ENCODE results near the gene WASHC2C.
"Not testable (repeated sequence)": the region's sequence is repeated elsewhere in the genome, so short reads cannot be mapped to it uniquely, and the experiment has no call there.

The WASHC2C gene

DNA sequence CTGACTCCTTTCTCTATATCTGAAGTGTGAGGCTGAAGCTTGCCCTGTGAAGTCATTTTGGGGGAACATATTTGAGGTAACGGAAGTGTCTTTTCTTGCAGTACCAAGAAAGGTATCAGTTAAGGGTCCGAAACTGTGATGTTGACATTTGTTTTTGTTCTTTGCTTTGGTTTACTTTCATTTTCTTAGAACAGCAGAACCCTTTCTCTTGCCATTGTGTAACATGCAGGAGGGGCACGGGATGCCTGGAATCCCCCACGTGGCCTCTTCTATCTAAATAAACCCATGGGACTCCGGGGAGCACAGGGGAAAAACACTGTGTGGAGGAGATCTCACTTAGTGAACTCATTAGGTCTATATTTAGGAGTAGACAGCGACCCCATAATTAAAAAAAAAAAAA, 34.6 kb downstream of the WASHC2C start:
- not testable (repeated sequence) for DNase-seq (ENCODE audit: low spot score)

DNA sequence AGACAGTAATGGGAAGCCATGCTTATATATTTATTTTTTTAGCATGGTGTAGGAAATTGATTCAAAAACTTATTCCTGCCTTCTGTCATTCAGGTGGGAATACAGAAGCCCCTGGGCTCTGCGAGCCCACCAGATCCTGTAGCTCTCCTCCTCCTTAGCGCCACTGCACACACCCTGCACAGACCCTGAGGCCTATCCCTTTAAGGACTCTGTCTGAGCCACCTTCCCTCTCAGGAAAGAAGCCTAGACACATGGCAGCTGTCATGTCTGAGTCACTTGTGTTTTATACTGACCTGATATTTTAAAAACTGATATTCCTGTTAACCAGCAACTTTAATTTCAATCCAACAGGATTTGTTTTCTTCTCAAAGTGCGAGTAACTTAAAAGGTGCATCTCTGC, 36.0 kb downstream of the WASHC2C start:
- DNase-seq (ENCODE audit: low spot score): not testable (repeated sequence)

DNA sequence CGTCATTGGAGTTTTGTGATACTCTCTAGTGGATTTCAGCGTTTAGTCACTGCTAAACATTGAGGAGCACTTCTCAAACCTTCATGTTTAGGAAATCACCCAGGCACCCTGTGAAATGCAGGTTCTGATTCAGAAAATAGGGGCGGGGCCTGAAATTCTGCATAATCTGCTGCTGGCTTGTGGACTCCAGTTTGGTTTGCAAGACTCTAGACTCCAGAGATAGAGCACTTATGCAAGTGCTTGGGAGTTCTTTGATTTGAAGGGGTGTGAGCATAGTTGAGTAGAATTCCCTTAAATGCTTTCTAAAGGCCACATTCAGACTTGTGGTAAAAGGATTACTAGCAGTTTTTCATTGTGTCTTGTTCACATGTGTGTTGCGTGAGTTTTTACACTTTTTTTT, 41.3 kb downstream of the WASHC2C start:
- not testable (repeated sequence) for DNase-seq (ENCODE audit: low spot score)

DNA sequence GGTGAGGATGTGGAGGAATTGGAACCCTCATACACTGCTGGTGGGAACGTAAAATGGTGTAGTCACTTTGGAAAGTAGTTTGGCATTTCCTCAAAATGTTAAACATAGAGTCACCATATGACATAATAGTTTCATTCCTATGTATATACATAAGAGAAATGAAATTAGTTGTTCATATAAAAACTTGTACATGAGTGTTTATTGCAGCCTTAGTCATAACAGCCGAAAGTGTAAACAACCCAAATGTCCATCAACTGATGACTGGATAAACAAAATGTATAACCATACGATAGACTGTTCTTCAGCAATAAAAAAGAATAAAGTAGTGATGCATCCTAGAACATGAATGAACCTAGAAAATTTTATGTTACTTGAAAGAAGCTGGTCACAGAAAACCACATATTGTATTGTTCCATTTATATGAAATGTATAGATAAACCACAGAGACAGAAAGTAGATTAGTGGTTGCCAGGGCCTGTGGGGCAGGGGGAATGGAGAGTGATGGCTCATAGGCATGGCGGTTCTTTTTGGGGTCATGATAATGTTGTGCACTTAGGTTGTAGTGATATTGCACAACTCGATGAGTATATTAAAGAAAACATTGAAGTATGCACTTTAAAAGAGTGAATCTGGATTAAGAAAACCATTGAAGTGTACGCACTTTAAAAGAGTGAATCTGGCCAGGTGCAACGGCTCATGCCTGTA, 44.8 kb downstream of the WASHC2C start:
- DNase-seq (ENCODE audit: low spot score): not testable (repeated sequence)

DNA sequence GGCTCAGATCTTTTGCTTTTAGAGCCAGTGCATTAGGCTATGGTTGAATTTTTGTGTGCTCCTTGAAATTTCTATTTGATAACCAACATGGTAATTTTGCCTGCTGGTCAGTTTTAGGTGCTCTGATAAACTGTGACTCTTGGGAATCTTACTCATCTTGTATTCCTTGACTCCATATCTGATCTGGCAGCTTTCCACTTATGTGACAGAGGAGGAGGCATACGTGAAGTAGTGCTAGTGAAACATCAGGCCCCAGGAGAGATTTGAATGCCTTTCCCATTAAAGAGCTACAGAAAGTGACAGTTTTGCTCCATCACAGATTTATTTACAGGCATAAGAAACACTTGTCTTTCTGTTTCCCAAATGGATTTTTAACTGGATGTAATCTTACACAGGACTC, 59.2 kb downstream of the WASHC2C start:
- not testable (repeated sequence) for DNase-seq (ENCODE audit: low spot score)

DNA sequence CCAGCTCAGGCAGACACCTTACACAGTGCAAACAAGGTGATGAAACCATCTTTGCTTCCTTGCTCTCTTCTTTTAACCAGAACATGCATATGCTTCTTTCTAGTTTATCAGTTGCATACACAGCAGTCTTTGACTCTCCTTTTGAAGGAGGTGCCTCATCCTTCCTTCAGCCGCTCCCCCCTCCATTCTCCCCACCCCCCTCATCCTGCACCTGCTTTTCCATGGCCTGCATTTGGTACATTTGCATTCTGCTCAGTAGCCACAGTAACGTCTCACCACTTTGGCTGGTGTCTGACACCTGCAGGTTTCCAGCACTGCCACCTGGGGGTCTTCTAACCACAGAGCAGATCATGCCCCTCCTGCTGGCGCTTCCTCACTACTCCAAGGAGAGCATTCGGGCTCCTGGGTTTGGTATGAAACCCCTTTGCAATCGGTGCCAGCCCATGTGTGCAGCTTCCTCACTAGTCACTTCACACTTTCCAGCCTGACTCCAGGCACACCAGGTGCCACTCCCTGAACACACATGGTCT, 60.2 kb downstream of the WASHC2C start:
- not testable (repeated sequence) for DNase-seq (ENCODE audit: low spot score)

DNA sequence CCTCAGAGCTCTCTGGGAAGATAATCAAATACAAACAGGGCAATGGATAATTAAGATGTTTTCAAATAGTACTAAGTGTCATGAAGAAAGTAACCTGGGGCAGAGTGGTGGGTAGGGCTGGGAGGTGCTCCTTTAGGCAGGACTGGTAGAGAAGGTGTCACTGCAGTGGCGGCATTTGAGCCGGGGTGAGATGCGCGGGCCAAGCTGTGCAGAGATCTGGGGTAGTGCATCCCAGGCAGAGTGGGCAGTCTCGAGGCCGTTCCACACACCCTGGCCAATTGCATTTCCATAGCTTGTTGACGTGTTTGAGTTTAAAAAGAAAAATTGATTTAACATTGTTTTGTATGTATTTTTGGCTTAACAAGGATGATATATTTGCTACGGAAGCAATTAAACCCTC, 62.9 kb downstream of the WASHC2C start:
- DNase-seq (ENCODE audit: low spot score): not testable (repeated sequence)

DNA sequence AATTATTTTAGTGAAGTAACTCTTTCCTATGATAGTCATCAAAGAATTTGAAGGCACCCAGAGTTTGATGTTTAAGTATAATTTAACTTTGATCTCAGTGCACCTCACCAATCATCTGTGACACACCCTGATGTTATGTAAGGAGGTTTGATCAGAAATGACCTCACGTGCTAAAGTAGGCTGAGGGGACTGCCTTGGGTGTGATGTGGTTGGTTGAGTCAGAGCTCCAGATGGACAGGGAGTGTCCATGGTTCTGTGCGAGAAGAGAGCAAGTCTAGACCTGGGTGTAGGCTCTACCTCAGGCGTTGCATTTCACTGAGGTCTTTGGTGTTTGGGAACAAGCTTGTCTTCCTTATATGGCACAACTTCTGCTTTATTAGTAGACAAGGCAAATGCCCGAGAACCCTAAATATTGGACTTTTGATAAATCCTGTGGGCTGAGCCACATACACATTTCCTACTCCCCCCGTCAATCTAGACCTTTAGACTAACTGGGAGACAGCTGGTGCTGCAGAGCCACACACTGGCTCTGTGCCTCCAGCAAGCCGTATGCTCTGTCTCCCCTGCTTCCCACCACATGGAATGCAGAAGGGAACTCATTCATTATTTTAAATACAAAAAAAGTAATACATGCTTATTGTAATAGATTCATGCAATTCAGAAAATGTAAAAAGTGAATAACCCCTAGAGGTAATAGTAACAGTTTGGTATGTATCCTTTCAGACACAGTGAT, 63.8 kb downstream of the WASHC2C start:
- DNase-seq (ENCODE audit: low spot score): not testable (repeated sequence)

DNA sequence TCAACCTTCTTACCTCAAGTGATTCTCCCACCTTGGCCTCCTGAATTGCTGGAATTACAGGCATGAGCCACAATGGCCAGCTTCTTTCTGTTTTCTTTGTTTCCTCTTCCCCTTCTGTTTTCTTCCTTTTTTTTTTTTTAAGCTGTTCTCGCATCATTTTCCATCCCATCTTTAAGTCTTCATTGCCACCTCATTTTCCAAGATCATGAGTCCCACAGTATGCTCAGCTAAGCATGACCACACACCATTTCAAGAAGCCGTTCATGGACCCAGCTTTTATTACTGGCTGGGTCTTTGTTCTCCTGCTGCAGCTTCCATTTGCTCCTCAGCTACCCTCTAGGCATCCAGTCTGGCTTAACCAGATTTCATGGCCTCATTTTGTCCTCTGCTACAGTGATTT, 67.7 kb downstream of the WASHC2C start:
- DNase-seq (ENCODE audit: low spot score): not testable (repeated sequence)

DNA sequence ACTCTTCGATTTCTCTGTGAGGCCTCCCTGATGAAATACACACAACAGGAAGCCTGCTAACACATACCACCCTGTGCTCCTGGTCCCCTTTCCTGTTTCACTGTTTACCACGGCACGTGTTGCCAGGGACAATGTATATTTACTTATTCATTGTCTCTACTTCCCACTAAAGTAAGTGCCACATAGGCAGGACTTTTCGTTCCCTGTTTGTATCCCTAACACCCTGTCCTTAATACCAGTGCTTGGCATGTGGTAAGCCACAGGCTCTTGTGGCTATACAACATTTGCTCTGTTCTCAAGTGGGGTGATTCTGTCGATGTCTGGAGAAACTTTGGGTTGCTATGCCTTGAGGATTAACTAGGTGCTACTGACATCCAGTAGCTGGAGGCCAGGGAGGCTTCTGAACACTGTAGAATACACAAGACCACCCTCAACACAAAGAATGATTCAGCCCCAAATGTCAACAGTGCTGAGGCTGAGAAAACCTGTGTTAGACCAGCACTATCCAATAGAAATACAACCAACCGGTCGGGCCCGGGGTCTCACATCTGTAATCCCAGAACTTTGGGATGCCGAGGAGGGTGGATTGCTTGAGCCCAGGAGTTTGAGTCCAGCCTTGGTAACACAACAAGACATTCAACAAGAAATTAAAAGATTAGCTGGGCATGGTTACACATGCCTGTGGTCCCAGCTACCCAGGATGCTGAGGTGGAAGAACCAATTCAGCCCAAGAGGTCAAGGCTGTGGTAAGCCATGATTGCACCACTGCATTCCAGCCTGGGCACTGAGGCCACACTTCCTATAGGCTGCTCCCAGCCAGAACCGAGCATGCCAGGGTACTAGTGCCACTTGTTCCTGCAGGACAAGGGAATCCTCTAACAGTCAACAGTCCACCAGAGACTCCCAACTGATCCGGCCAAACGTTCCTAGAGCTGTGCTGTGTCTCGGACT, 76.3 kb downstream of the WASHC2C start:
- not testable (repeated sequence) for DNase-seq (ENCODE audit: low spot score)

DNA sequence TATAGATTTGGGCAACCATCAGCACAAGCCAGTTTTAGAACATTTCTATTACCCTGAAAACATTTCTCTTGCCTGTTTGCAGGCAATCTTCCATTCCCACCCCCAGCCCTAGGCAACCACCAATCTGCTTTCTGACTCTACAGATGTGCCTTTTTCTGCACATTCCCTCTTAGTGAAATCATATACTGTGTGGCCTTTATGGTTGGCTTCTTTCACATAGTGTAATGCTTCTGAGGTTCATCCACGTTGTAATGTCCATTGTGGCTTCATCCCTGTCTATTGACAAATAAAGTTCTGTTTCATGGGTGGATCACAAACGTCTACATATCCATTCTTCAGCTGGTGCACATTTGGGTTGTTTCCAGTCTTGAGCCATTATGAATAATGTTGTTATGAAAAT, 77.9 kb downstream of the WASHC2C start:
- not testable (repeated sequence) for DNase-seq (ENCODE audit: low spot score)

DNA sequence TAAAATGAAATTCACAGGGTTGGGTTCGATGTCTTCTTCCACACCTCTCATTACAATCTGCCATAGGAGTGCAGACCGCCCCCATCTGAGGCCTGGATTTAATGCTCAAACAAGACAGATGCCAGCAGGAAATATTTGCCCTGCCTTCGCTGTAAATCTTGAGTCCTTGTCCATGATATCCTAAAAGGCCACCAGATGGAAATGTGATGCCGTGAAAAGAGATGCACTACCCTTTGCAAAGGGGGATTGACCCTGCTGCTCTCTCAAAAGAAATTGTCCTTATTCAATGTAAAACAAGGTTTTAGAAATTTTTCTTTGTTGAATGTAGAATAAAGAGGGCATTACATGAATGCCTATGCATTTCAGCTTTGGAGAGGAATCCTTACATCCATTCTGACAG, 82.8 kb downstream of the WASHC2C start:
- no peak for DNase-seq (ENCODE audit: low spot score)

DNA sequence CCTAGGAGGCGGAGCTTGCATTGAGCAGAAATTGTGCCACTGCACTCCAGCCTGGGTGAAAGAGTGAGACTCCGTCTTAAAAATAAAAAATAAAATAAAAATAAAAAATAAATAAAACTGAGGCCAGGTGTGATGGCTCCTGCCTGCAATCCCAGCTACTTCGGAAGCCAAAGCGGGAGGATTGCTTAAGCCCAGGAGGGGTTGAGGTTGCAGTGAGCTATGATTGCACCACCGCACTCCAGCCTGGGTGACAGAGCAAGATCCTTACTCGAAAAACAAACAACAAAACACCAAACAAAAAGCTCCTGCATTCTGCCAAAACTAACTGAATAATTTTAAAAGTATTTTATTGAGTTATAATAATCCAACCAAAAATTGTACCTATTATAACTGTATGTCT, 84.0 kb downstream of the WASHC2C start:
- no peak for DNase-seq (ENCODE audit: low spot score)

DNA sequence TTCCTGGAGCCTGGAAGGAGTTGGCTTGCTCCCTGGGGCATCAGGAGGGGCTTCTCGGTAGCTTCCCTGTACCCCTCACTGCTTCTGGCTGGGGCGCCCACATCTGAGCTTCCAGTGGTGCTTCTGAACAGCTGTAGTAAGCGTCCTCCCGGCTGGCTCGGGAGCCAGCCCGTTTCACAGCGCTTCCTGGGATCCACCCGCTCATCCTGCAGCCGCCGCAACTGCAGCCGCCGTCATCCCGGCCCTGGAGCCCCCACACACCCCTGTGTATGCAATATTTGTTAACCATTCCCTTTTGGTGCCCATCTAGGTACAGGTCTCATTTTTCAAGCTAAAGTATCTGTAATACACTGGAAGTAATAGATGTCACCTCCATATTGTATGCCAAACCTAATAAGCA, 85.9 kb downstream of the WASHC2C start:
- DNase-seq (ENCODE audit: low spot score): not testable (repeated sequence)

DNA sequence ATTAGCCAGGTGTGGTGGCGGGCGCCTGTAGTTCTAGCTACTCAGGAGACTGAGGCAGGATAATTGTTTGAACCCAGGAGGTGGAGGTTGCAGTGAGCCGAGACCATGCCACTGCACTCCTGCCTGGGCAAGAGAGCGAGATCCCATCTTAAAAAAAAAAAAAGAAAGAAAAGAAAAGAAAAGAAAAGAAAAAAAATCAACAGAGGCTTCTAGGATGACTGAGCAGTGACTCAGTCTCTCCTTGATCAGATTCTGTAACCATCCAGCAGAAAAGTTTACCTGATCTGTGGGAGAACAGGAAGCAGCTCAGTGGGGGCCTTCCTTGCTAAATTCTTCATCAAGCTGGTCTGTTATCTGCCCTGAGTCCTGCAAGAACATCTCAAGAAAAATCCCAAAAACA, 87.1 kb downstream of the WASHC2C start:
- not testable (repeated sequence) for DNase-seq (ENCODE audit: low spot score)

DNA sequence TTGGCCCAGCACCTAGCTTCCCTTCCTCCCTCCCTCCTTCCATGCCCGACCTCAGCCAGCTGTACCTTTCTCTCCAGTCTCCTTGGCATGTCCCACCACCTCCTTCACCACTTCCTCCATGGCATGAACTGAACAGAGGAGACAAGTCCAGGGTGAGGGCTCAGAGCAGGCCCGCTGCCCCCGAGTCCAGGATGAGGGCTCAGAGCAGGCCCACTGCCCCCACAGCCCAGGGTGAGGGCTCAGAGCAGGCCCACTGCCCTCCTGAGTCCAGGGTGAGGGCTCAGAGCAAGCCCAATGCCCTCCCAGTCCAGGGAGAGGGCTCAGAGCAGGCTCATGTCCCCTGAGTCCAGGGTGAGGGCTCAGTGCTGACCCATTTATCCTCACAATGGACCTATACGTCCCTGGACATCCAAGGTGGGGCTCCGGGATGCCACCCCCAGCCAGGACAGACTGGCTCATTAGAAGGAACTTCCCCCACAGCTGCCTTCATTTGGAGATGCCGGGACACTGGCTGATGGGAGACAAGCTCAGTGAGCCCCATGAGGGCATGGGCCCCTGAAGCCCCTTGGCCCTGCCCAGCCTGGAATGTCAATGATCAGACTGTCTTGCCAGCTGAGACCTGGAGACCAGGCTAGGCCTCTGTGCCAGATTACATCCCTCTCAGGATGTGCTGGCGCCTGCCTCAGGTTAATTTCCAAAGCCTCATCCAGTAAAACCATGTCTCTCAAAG, 90.2 kb downstream of the WASHC2C start:
- DNase-seq (ENCODE audit: low spot score): no peak

DNA sequence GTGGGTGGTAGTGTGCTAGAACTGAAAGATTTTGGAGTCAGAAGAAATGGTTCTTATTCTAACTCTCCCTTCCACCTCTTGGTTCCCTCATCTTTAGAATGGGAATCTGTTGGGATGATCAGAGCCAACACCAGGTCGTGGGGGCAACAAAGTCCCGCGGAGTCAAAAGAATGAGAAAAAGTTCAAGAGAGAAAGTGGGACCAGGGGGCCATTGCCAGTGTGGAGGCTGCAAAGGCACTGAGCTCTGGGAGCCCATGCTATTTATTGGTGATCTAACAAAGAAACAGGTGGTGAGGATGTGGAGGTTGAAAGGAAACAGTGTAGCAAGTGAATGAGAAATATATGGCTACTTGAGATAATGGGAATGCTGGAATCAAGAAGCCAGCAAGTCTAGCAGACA, 90.8 kb downstream of the WASHC2C start:
- DNase-seq (ENCODE audit: low spot score): no peak

DNA sequence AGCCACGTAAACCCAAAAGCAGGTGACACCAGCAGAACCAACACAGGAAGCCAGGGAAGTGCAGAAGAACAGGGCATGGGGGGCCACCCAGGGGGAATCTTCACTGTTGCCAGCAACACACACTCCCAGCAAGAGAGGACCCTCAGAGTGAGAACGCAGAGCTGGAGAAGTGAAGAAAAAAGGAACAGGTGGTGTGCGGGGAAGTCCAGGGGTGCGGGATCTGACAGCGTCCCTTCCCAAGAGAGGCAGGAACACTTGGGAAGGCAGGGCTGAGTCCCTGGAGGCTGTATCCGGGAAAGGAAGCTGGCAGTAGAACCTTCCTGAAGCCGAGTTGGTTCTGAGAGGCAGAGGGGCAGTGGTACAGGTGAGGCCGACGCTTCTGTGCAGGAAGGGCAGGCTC, 92.5 kb downstream of the WASHC2C start:
- DNase-seq (ENCODE audit: low spot score): no peak

DNA sequence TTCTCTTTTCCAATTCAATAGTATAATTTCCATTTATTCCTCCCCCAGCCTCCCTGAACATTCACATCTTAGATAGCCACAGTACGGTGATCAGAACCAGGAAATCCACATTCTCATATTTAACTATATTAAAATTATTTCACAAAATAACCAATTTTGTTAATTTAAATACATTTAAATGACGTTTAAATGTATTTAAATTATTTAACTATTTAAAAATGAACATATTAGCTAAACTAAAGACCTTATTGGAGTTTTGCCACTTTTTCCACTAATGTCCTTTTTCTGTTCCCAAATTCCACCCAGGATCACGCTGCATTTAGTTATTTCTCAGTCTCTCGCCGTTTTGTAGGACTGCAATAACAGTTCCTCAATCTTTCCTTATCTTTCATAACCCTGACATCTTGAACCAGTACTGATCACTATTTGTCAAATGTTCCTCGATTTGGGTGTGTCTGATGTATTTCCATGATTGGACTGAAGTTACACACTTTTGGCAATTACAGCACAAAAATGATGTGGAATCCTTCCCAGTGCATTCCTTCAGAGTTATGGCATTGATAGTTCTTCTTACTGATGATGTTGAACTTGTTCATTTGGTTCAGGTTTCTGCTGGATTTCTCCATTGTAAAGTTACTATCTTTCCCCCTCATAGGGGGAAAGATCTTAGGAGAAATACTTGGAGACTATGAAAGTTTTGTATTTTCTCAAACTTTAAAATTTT, 93.2 kb downstream of the WASHC2C start:
- not testable (repeated sequence) for DNase-seq (ENCODE audit: low spot score)

DNA sequence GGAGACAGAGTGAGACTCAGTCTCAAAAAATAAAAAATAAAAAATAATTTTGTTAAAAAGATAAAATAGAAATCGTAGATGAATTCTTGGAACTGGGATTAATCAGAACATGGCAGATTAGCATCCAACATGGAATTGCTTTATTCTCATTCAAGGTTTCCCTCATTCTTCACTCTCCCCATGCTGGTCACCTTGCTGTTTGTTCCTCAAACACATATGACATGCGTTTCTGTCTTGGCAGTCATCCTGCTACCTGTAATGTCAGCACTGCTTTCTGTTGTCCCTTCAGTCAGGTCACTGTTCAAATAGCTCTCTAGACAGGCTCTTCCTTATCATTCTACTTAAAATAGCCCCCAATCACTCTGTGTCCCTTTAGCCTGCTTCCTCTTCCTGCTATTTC, 95.9 kb downstream of the WASHC2C start:
- not testable (repeated sequence) for DNase-seq (ENCODE audit: low spot score)
